Activated T-helper 9 cell treated with anti-CD3 and anti-CD28 coated beads, Interleukin-2, amount 50 U/mL, for 16 hours (primary cell): ENCODE data around the gene GPR183.
A peak's percentile ranks its signal among the peaks of the same experiment; 100 is the strongest.

Experiments used
- DNase-seq: peaks from one replicate; pipeline ENCODE4 v3.0.0-alpha.2; 2020; ENCODE audit warnings: low read depth

GPR183 gene

GRCh38 chr13:99294958-99295357 is 12.2 kb downstream of the GPR183 start:
- no peak for DNase-seq

DNA sequence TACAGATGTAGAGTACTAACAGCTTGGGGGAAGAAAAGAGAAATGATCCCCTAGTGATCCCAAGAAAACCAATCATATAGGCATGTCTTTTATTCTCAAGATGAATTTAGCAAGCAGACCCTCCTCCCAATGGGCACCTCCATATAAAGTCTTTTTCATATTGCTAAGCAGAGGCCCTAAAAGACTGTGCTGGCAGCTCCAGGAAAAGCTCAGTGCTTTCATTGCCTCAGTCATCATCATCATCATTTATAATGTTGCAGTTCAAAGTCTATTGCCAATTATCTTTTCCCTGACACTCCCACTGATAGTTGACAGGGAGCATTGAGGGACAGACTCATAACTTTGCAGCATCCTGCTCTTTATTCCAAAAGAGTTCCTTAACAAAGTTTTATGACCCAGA is 13.0 kb downstream of the GPR183 start:
- DNase-seq = no peak

GRCh38 chr13:99293178-99293577 is 14.0 kb downstream of the GPR183 start:
- no peak for DNase-seq

DNA sequence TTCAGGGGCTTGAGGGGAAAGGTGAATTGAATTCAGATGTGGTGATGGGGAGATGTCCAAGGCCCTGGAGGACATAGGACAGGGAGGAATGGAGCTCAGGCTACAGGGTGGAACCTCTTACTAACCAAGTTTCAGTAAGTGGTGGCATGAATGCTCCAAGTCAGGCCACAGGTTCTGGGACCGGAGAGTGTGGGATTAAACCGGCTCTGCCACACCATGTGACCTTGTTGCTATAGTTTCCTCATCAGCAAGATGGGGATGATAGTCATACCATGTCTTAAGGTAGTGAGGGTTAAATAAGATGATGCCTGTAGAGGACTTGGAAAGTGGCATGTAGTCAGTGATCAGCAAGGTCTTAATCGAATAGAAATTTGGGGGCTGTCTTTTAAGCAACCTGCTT is 16.3 kb downstream of the GPR183 start:
- DNase-seq = no peak

- DNase-seq = peak; percentile 36
Observed at GRCh38 chr13:99289674-99290337, 17.4 kb downstream of the GPR183 start.

- no peak for DNase-seq
Observed at GRCh38 chr13:99289271-99289670, 17.9 kb downstream of the GPR183 start.

DNA sequence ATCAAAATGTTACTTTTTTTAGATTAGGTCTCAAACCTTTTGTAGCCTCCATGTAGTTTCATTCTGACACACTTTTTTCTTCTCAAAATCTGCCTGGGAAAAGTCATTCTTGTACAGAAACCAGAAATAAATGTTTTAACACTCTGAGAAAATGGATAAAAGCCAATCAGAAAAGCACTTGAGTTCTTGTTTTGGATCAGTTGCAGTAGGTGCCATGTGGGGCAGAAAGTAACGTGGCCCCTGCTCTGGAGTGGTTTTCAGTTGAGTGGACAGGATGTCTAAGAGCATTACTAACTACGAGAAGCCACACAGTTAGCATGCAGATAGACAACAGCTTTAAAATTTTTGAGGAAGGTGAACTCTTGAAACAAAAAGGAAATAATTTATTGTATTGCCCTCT is 19.1 kb downstream of the GPR183 start:
- DNase-seq = no peak

DNA sequence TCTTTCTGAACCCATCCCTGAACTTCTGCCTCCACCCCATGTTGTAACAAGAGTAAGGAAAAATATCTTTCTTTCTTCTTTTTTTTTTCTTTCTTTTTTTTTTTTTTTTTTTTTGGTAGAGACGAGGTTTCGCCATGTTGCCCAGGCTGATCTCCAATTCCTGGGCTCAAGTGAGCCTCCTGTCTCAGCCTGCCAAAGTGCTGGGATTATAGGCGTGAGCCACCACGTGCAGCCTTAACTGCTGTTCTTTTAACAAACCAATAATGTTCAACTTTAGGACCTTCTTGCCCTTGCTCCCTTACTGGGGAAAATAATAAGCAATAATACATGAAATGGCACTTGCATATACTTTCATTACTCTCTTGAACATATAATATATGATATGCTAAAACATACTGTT is 19.6 kb downstream of the GPR183 start:
- DNase-seq = no peak

GRCh38 chr13:99285432-99286182 is 21.6 kb downstream of the GPR183 start:
- DNase-seq = no peak

DNA sequence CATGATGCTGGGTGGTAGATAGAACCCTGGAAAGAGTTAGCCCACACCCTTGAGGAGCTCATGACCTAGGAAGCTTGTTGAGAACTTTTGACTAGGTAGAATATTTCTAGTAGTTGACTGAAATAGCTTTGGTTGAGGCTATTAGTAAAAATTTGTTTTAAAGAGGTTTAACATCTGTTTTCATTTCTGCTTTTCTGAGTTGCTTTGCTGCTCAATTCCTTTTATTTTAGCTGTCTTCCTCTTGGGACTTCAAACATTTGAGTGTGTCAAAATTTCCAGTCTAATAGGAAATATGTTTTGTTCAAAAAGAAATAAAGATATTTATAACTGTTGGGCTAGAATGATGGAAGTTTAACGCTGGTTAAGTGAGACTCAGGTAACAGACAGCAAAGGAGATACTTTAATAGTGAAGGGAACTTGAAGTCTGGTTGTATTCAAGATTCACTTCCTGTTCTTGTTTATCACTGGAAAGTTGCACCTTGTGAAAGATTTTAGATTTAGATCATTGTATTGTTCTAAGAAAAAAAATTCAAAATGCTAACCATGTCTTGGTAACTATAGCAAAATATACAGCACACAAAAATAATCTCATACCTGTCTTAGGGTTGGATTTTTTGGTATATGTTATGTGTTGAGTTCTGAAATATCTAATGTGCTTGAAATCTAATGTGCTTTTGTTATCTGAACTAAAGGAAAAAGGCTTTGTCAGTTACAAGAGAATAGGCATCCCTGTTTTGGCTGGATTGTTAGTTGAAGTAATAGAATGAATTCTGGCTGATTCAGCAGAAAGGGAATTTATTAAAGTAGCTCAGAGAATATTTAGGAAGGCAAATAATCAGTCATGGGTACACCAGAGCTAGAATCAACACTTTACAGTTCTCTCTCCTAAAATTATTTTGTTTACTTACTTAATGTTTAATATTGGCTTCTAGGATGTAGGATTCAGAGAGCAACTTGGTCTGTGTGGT is 24.7 kb downstream of the GPR183 start:
- no peak for DNase-seq

DNA sequence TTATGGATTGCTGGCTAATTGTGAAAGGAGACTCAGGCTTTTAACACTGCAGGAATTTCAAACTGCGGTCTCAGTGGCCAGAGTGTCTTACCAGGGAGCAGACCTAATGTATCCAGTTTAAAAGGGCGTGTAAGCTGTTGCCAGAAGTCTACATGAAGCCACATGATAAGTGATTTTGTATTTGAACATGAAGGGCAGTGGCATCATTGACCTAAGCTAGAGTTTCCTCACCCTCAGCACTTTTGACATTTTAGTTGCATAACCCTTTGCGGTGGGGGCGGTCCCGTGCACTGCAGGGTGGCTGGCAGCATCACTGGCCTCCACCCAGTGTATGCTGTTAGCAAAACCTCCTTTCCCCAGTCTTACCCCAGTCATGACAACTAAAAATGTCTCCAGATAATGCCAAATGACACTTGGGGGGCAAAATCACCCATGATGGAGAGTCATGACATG is 25.4 kb downstream of the GPR183 start:
- peak; percentile 41 for DNase-seq

DNA sequence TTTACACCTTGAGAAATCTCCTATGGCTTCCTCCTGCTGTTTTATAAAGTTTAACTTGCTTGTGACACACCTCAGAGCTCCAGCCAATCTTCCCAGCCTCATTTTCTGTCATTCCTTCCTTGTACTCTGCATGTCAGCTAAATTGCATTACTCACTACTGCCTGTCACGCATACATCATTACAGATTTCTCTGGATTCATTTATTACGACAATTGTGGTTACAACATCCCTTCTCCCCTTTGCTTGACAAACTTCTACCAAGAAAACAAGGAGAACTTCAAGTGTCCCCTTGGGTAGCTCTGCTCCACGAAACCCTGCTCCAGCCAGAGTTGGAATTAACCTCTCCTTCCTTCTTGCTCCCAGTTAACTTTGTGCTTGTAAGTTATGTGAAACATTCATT is 27.0 kb downstream of the GPR183 start:
- DNase-seq = no peak

DNA sequence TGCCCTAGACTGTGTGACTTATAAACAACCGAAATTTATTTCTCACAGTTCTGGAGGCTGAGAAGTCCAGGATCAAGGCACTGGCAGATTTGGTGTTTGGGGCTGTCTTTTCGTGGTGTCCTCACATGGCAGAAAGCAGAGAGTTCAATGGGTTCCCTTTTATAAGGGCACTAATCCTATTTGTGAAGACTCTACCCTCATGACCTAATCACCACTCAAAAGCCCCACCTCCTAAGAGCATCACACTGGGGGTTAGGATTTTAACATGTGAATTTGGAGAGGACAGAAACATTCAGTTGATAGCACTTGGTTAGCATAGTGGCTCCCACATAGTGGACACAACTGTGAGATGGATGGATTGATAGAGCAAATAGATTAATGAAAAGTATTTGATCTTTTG is 27.6 kb downstream of the GPR183 start:
- no peak for DNase-seq

- no peak for DNase-seq
Observed at GRCh38 chr13:99278843-99279242, 28.4 kb downstream of the GPR183 start.

- no peak for DNase-seq
Observed at GRCh38 chr13:99278200-99278599, 29.0 kb downstream of the GPR183 start.

GRCh38 chr13:99277629-99278028 is 29.6 kb downstream of the GPR183 start:
- DNase-seq = no peak

DNA sequence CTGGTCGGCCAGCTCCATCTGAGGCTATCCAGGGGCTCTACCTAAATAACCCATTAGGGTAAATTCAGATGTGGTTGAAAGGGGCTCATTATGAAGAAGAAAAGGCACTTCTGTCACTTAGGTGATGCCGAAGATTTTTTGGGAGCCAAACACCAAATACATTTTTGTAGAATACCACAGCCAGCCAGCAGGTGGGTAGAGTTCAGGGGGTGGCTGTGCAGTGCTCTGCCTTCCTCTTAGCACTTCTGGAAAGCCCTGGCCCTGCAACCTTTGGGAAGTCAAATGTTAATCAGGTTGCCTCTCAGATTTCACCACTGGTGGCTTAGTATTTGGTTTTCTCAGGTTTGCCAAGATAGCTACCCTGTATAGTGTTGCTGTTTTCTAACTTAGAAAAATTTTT is 30.5 kb downstream of the GPR183 start:
- DNase-seq = no peak

DNA sequence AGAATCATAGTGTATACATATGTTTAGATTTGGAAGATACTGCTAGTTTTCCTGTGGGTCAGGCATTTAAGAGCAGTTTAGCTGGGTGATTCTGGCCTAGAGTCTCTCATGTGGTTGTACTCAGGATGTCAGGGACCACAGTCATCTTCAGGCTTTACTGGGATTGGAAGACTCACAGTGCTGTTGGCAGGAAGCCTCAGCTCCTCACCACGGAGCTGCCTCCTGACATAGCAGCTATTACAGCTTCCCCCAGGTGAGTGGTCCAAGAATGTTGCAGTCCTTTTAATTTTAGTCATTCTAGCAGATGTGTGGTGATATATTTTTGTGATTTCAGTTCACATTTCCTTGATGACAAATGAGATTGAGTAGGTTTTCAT is 32.1 kb downstream of the GPR183 start:
- DNase-seq = no peak

GRCh38 chr13:99273128-99273527 is 34.1 kb downstream of the GPR183 start:
- no peak for DNase-seq

DNA sequence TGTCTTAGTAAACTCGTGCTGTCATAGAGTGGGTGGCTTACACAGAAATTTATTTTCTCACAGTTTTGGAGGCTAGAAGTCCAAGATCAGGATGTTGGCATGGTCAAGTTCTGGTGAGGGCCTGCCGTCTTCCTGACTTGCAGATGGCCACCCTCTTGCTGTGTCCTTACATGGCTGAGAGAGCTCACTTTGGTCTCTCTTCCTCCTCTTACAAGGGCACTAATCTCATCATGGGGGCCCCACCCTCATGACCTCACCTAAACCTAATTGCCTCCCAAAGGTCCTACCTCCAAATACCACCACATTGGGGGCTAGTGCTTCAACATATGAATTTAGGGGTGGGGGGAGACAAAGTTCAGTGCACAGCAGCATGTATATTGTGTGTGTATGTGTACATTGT is 34.7 kb downstream of the GPR183 start:
- no peak for DNase-seq

DNA sequence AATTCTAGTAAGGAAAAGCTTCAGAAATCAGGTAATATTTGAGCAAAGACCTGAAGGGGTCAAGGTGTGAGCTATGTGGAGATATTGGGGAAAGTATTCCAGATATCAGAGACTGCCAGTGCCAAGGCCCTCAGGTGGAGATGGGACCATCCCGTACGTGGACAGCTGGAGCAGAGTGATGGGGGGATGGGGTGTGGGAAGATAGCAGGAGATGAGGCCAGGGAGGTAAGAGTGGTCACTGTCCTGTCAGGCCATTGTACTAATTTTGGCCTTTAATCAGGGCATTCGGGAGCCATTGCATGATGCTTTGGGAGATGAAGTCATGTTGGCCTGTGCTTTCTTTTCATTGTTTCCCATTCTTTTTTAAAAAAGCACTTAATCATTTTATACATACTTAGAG is 36.0 kb downstream of the GPR183 start:
- no peak for DNase-seq

DNA sequence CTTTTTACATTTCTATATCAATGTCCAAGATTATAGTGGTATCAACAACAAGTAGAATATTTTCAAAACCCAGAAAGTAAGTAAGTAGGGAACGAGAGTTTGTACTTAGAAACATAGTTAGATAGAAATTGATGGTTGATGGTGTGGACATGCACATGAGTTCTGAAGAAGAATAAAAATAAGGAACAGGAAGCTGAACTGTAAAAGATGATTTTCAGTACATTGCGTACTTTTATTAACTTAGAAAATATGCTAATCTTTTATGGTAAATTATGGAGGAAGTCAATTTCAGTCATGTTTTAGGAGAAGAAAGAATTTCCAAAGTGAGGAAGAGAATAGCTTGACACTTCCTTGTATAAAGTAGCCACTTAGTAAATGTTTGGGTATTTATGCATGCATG is 36.7 kb downstream of the GPR183 start:
- no peak for DNase-seq
